Parathyroid adenoma (tissue), 2 donors: ENCODE measurements around the gene RABGAP1.

Experiments
- H2AFZ ChIP-seq: fragments of 300-600 bp; sonication (generic); one replicate; pipeline ENCODE4 v1.7.0; 2017; ENCODE audit warnings: antibody characterized with exemption, mild to moderate bottlenecking
- H3K27ac ChIP-seq: fragments of 300-600 bp; sonication (generic); one replicate; pipeline ENCODE4 v1.7.0; 2017
- H3K27me3 ChIP-seq: fragments of 300-600 bp; sonication (generic); one replicate; pipeline ENCODE4 v1.7.0; 2017; ENCODE audit warnings: low read length; ENCODE audit not compliant: control insufficient read depth, insufficient read depth
- H3K36me3 ChIP-seq: fragments of 300-600 bp; sonication (generic); one replicate; pipeline ENCODE4 v1.7.0; 2017; ENCODE audit warnings: low read length; ENCODE audit not compliant: control insufficient read depth, insufficient read depth
- H3K4me1 ChIP-seq: fragments of 300-600 bp; sonication (generic); one replicate; pipeline ENCODE4 v1.7.0; 2017; ENCODE audit warnings: control low read depth
- H3K4me2 ChIP-seq: fragments of 300-600 bp; sonication (generic); one replicate; pipeline ENCODE4 v1.7.0; 2017; ENCODE audit warnings: low read length
- H3K4me3 ChIP-seq: fragments of 300-600 bp; sonication (generic); one replicate; pipeline ENCODE4 v1.7.0; 2017; ENCODE audit warnings: low read depth, low read length
- H3K79me2 ChIP-seq: fragments of 300-600 bp; sonication (generic); one replicate; pipeline ENCODE4 v1.7.0; 2017; ENCODE audit warnings: control low read depth
- H3K9ac ChIP-seq: fragments of 300-600 bp; sonication (generic); one replicate; pipeline ENCODE4 v1.7.0; 2017; ENCODE audit warnings: mild to moderate bottlenecking
- H3K9me3 ChIP-seq: fragments of 300-600 bp; sonication (generic); one replicate; pipeline ENCODE4 v1.7.0; 2017; ENCODE audit warnings: low read length; ENCODE audit not compliant: control insufficient read depth
- CTCF ChIP-seq: fragments of 300-600 bp; sonication (generic); IDR thresholded peaks from one replicate; pipeline ENCODE4 v1.7.0; 2017; ENCODE audit warnings: antibody characterized with exemption, mild to moderate bottlenecking
- donor health status: primary hyperparathyroidism.

Gene RABGAP1

DNA sequence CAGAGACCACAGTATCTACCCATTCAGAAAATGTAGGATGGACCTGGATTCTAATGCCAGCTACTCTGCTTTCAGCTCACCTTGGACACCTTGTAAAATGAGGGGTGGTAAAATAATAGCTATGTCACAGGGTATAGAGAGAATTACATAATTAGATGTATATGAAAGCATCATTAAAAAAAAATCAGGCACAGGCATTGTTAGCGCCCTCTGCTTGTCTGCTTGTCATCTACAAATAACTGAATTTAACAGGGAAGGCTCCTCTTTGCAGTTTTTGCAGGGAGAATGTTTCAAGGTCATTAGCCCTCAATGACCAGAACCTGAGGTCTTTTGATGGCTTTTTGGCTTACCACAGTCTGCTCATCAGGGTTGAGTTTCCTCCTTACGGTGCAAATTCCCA is 150.6 kb downstream of the RABGAP1 start:
- H3K4me2 ChIP-seq: no peak overlapping the region
- H3K9ac ChIP-seq: no peak overlapping the region
- no peaks in the 10 kb centered on the region for H3K36me3 ChIP-seq
- H2AFZ ChIP-seq: no peak overlapping the region
- H3K79me2 ChIP-seq: no peaks in the 10 kb centered on the region
- no peak overlapping the region for H3K4me3 ChIP-seq
- no peak for TF ChIP-seq CTCF
- H3K27ac ChIP-seq: no peak overlapping the region
- H3K4me1 ChIP-seq: no peaks in the 10 kb centered on the region
- H3K9me3 ChIP-seq: no peaks in the 10 kb centered on the region
- no peaks in the 10 kb centered on the region for H3K27me3 ChIP-seq

- H3K27me3 ChIP-seq: no peaks in the 10 kb centered on the region
- no peaks in the 10 kb centered on the region for H3K79me2 ChIP-seq
- H3K9ac ChIP-seq: no peak overlapping the region
- H3K27ac ChIP-seq: no peak overlapping the region
- no peak overlapping the region for H3K4me2 ChIP-seq
- H3K4me1 ChIP-seq: no peaks in the 10 kb centered on the region
- H3K4me3 ChIP-seq: no peak overlapping the region
- H2AFZ ChIP-seq: no peak overlapping the region
- TF ChIP-seq CTCF: no peak
- H3K9me3 ChIP-seq: no peaks in the 10 kb centered on the region
- no peaks in the 10 kb centered on the region for H3K36me3 ChIP-seq
Observed at GRCh38 chr9:123093141-123093540, 152.3 kb downstream of the RABGAP1 start.

DNA sequence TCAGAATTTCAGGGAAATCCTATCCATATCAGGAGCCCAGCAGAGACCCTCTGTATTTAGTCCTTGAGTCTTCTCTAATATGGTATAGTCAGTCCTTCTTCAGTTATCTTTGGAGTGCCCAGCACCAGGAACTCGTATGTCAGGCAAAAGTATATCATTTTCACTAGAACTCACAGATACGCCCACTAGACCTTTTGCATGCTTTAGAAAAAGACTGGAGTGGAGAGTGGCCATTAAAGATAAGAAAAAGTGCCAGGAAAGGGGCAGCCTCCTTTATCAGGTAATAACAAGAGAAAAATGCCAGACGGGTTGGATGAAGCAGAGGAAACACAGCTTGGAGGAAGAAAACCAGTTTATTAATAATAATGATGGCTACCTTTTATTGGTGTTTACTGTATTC is 156.2 kb downstream of the RABGAP1 start:
- no peaks in the 10 kb centered on the region for H3K36me3 ChIP-seq

DNA sequence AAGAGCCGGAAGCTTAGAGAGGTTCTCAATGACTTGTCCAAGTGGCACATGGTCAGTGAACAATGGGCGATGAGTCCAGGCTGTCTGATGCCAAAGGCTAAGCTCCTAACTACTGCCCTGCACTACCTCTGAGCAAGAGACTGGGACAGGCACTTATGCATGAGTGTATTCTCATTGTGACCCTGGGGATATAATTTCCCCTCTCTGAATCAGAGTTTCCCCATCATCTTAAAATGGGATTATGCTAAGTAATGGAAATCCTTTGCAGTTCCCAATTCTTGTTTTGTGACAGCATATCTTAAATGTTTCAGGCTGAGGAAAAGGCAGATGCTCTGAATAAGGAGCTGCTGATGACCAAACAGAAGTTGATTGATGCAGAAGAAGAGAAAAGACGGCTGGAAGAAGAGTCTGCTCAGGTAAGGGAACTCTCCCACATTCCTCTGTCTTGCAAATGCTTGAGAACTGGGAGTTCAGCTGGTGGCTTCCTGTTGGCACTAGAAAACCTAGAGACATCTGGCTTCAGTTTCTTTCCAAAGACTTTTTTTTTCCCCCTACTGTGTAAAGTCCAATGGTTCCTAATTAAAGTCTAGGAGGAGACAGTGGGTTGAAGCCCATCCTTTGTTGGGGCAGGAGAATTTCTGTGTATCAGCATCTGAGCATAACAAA is 156.7 kb downstream of the RABGAP1 start:
- no peak for TF ChIP-seq CTCF
- H3K36me3 ChIP-seq: no peaks in the 10 kb centered on the region
- H3K79me2 ChIP-seq: no peaks in the 10 kb centered on the region
- H3K4me2 ChIP-seq: no peak overlapping the region
- H2AFZ ChIP-seq: no peak overlapping the region
- no peaks in the 10 kb centered on the region for H3K27me3 ChIP-seq
- H3K27ac ChIP-seq: no peak overlapping the region
- no peak overlapping the region for H3K4me3 ChIP-seq
- no peaks in the 10 kb centered on the region for H3K4me1 ChIP-seq
- H3K9ac ChIP-seq: no peak overlapping the region
- H3K9me3 ChIP-seq: no peaks in the 10 kb centered on the region

More for the DNA sequence above, 156.2 kb downstream of the RABGAP1 start:
- Histone ChIP-seq H3K4me2 (no peak overlapping the region), H3K9me3 (no peaks in the 10 kb centered on the region), H3K4me1 (no peaks in the 10 kb centered on the region), H3K4me3 (no peak overlapping the region), H3K9ac (no peak overlapping the region), H3K79me2 (no peaks in the 10 kb centered on the region), H3K27me3 (no peaks in the 10 kb centered on the region), H3K27ac (no peak overlapping the region), H2AFZ (no peak overlapping the region)
- TF ChIP-seq CTCF: no peak

DNA sequence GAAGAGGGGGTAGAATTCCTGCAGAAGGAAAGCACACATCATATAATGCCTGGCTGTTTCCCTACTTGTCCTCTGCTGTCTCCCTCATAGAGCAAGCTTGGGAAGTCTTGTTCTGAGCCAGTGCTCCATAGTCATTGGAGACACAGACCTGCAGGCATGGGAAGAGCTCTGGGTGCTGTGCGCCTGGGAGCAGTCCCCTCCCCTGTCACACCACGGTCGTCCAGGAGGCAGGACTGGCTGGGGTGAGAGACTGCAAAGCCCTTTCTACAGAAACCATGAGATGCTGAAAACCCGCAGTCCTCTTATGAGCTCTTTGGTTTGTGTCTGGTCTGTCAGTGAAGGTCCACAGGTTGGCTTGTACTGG is 157.3 kb downstream of the RABGAP1 start:
- no peak overlapping the region for H3K4me2 ChIP-seq

More for the DNA sequence above, 157.3 kb downstream of the RABGAP1 start:
- H3K9ac ChIP-seq: no peak overlapping the region
- no peaks in the 10 kb centered on the region for H3K4me1 ChIP-seq
- H3K9me3 ChIP-seq: no peaks in the 10 kb centered on the region
- H3K27me3 ChIP-seq: no peaks in the 10 kb centered on the region
- no peaks in the 10 kb centered on the region for H3K79me2 ChIP-seq
- H3K4me3 ChIP-seq: no peak overlapping the region
- no peak for TF ChIP-seq CTCF
- no peak overlapping the region for H3K27ac ChIP-seq
- H2AFZ ChIP-seq: no peak overlapping the region
- H3K36me3 ChIP-seq: no peaks in the 10 kb centered on the region
